Activated CD4-positive, CD25-positive, alpha-beta regulatory T cell (primary cell): ENCODE results near the gene SPPL2C.
A peak's percentile ranks its signal among the peaks of the same experiment; 100 is the strongest.

ENCODE experiments used
- DNase-seq, 4 experiments: peaks; one replicate each; lab custom pipeline; 2025; lab: John Stamatoyannopoulos, UW

The SPPL2C gene

DNA sequence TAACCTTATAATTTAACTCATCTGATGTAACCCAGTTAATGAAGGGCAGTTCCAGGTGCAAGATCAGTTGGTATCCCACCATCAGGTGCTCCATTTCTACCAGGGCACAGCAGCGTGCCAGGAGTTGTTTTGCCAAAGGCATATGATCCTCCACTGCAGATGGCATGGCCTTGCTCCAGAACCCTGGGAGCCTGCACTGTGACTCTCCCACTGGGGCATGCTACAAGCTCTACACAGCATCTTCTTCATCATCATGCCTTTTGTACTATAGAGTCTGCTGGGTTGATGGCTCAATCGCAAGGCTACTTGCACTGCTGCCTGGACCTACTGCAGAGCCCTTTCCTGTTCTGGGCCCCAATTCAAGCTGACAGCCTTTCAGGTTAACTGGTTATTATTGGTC is 38.4 kb downstream of the SPPL2C start:
- DNase-seq, result no peak

DNA sequence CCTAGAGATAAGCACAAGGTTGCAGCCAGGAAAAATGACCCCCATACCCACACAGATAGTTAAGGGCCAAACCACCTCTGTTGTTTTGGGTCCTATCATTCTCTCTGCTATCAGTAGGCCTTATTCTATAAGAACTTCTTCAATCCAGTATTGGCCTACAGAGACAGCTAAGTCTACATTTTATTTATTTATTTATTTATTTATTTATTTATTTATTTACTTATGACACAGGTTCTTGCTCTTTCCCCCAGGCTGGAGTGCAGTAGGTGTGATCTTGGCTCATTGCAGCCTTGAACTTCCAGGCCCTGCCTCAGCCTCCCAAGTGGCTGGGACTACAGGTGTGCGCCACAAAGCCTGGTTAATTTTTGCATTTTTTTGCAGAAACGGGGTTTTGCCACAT is 42.2 kb downstream of the SPPL2C start:
- DNase-seq, result no peak

- DNase-seq, result no peak
Measured at GRCh38 chr17:45888392-45888791, 43.7 kb downstream of the SPPL2C start.

DNA sequence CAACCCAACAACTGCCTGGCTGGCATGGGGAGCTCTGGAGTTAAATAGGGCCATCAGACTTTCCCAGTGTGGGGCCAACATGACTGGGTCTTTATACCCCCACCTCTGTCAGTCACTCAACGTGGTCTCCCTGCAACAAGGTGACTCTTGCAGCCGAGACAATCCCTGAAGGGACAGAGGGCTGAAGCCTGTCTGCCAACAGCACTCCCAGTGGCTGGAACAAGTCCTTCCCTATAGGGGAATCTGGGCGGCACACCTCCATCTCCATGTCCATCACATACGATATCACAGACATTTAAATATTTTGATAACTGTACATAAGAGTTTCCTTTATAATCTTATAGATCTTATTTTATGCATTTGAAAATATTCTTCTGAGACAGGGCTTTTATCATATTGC is 44.9 kb downstream of the SPPL2C start:
- DNase-seq, result no peak

- DNase-seq, result no peak
Measured at GRCh38 chr17:45893725-45894021, 49.0 kb downstream of the SPPL2C start.

DNA sequence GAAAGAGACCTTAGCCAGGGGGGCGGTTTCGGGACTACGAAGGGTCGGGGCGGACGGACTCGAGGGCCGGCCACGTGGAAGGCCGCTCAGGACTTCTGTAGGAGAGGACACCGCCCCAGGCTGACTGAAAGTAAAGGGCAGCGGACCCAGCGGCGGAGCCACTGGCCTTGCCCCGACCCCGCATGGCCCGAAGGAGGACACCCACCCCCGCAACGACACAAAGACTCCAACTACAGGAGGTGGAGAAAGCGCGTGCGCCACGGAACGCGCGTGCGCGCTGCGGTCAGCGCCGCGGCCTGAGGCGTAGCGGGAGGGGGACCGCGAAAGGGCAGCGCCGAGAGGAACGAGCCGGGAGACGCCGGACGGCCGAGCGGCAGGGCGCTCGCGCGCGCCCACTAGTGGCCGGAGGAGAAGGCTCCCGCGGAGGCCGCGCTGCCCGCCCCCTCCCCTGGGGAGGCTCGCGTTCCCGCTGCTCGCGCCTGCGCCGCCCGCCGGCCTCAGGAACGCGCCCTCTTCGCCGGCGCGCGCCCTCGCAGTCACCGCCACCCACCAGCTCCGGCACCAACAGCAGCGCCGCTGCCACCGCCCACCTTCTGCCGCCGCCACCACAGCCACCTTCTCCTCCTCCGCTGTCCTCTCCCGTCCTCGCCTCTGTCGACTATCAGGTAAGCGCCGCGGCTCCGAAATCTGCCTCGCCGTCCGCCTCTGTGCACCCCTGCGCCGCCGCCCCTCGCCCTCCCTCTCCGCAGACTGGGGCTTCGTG is 49.5 kb downstream of the SPPL2C start, which contains the start of gene MAPT:
Gene MAPT, plus strand, starts transcription at position 533 of the 763 bp plus-strand sequence. CDS start 67,784 bp downstream, outside the sequence.
- DNase-seq, result peak; percentile 56 to 64 (median 59)

GRCh38 chr17:45895304-45895968 is 50.8 kb downstream of the SPPL2C start:
- DNase-seq, result no peak

- DNase-seq, result no peak
Measured at GRCh38 chr17:45895969-45896785, 51.5 kb downstream of the SPPL2C start.
